GM21528 (cell line): Measurements from ENCODE around the gene TMEM255A.

Experiments
- ATAC-seq: cut with Tn5 transposase; IDR thresholded peaks from one replicate; pipeline ENCODE4 v1.9.1; 2021; ENCODE audit warnings: mild to moderate bottlenecking, moderate library complexity; ENCODE audit not compliant: unreplicated experiment, low FRiP score

TMEM255A gene

GRCh38 chrX:120213438-120214265 is 97.6 kb downstream of the TMEM255A start:
- no peak for ATAC-seq
